ENCODE results near the gene NACC2.
"Not testable (repeated sequence)": the region's sequence is repeated elsewhere in the genome, so short reads cannot be mapped to it uniquely, and the experiment has no call there.

NACC2 gene

DNA sequence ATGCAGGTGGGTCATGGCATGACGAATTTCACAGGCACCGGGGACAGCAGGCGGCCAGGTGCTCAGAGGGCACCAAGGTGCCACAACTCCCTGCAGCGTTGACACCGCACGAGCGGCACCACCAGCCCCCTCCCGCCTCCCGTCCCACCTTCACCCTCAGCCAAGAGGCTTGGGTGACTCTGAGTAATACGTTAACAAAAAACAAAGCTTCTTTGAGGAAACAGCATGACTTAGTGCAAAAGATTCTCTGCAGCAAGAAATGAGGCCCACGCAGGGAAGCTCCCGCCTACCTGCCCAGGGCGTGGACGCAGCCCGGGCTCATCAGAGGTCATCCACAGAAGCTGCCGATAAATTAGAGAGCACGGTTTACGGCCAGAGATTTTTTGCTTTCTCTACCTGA, 19.5 kb upstream of the NACC2 start:
- no peak overlapping the region for H3K27ac ChIP-seq
- no peak overlapping the region for H3K4me3 ChIP-seq

DNA sequence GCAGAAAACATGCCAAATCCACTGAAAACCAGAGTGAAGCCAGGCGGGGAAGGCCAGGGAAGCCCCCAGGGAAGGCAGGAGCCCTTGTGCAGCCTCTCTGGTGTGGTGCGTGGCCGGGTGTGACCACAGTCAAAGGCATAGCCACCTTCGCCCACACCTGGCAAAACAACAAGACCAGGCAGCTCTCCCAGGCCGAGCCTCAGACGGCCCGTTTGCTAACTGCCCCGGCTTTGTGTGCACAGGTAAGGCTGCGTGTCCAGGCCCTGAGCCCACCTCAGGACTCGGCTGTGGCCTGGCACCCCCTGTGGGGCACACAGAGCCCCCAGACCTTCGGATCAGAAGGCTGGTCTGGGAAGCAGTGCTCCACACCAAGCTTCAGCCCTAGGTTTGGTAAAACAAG, 17.5 kb upstream of the NACC2 start:
- H3K27ac ChIP-seq: peak overlapping the region in 7 of 21 experiments; percentile 21 to 89 (median 49)
- no peak overlapping the region for H3K4me3 ChIP-seq

- H3K27ac ChIP-seq: peak overlapping the region in 5 of 21 experiments; percentile 21 to 89 (median 32)
- no peak overlapping the region for H3K4me3 ChIP-seq
Observed at GRCh38 chr9:136111910-136112309, 16.8 kb upstream of the NACC2 start.

- peak overlapping the region in 7 of 21 experiments; percentile 13 to 97 (median 89) for H3K27ac ChIP-seq
Observed at GRCh38 chr9:136111190-136111589, 16.1 kb upstream of the NACC2 start.

GRCh38 chr9:136110082-136111061, 15.3 kb upstream of the NACC2 start:
- Histone ChIP-seq H3K27ac (peak overlapping the region in 20 of 21 experiments; percentile 13 to 97 (median 87)), H3K4me3 (peak overlapping the region; percentile 20 to 42 (median 30))

More at GRCh38 chr9:136111190-136111589, 16.1 kb upstream of the NACC2 start:
- no peak overlapping the region for H3K4me3 ChIP-seq

- Histone ChIP-seq H3K27ac (peak overlapping the region in 20 of 21 experiments; percentile 79 to 97 (median 90)), H3K4me3 (peak overlapping the region; percentile 20 to 42 (median 30))
Observed at GRCh38 chr9:136109351-136110081, 14.4 kb upstream of the NACC2 start.

DNA sequence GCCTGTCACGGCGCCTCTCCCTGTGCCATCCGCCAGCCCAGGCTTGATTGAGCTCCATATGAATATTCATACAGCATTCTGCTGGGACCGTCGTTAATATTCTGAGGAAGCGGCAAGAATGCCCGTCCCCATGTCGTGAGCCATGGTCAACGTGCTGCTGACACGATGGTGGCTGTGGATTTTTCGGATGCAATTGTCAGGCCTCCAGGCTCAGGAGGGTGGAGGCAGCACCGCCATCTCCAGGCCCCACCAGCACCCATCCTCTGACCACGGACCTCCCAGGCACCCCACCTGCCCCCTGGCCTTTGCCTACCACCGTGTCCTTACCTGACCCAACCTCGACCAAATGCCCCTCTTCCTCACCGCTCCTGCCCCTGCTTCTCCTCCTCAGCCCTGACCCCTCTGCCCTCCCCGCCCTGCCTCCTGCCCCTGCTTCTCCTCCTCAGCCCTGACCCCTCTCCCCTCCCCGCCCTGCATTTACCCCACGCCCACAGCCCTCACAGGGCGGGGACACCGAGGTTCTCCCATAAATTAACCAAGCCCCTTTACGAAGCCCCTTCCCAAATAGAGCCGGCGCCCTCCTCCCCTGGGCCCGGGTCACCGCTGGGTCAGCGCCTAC, 13.7 kb upstream of the NACC2 start:
- H3K4me3 ChIP-seq: peak overlapping the region; percentile 14 to 42 (median 27)
- peak overlapping the region in 20 of 21 experiments; percentile 79 to 97 (median 90) for H3K27ac ChIP-seq

GRCh38 chr9:136107953-136108647, 13.0 kb upstream of the NACC2 start:
- Histone ChIP-seq H3K4me3 (no peak overlapping the region), H3K27ac (peak overlapping the region in 19 of 21 experiments; percentile 31 to 97 (median 88))

DNA sequence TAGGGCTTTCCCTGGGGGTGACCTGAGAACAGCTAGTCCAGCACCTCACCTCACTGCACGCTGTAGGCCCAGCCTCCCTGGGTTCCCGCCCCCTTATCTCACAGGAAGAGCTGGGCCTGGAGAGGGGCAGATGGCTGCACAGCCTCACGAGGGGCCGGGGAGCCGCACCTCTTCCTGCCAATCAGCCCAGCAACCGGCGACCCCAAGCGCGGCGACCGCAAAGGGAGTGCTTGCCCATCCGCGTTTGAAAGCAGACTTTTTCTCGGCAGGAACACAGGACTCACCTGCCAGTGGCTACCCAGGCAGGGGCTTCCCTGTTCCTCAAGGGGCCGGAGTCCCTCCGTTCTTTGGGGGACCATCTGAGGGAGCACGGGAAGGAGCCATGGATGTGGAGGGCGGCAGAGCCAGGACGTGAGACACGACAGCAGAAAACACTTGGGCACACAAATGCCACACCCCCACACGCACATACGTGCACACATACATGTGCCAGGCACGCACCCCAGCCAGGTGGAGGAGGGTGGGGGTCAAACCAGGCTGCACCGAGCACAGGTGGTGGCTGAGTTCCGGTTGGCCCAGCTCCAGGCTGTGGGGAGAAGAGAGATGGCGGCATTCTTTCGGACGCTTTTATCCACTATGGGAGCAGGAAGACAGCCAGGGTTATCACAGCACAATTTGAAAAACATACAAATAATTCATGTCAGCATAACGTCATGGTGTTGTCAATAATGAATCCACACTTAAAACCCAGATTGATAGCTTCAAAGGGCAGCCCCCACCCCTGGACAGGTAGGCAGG, 12.3 kb upstream of the NACC2 start:
- peak overlapping the region in 20 of 21 experiments; percentile 6 to 97 (median 84) for H3K27ac ChIP-seq
- H3K4me3 ChIP-seq: no peak overlapping the region

DNA sequence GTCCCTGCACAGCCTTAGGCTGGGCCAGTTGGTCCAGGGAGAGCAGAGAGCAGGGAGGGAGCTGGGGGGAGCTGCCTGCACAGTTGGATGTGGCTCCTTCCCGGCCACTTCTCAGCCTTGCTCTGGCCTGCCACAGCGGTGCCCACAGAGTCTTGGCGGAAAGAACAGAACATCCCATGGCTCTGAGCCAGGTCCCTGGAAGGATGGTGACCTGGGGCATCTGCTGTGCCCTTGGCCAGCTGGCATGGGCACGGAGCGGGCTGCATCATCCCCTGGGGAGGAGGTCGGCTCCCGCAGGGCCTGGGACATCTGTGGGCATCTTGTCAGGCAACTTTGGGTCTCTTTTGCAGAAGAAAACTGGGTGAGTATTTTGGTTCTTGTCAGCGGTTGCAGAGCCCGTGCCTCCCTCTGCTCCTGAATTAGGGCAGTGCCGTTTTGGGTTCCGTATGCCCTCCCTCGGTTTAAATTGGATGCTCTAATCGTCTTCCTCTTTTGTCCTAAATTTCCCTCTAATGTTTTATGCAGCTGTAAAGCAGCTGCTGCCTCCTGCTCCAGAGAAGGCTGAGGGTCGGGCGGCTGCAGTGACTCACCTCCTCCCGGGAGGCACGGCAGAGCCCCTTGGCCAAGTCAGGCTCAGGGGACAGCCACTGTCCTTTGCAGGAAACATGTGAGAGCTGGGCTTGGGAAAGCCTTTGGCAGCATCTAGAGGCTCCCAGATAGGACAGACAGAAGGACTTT, 10.5 kb upstream of the NACC2 start:
- no peak overlapping the region for H3K4me3 ChIP-seq
- peak overlapping the region in 11 of 21 experiments; percentile 28 to 97 (median 67) for H3K27ac ChIP-seq

DNA sequence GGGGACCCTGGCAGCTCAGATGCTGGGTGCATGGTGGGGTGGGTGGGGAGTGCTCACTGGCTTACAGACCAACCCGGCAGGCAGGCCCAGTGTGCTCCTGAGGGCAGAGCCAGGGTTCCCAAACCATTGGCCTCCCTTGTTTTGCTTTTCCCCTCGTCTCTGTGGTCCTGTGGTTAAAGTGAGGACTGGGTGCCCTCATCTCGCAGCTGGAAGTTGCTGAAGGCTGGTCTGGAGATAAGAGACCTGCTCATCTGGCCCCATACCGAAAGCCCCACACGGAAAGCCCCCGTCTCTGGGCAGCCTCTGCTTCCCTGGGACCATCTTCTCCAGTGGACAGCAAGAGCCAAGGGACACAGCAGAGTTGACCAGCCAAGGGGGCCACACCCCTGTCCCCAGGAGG, 9.8 kb upstream of the NACC2 start:
- Histone ChIP-seq H3K27ac (peak overlapping the region in 5 of 21 experiments; percentile 31 to 97 (median 49)), H3K4me3 (no peak overlapping the region)

DNA sequence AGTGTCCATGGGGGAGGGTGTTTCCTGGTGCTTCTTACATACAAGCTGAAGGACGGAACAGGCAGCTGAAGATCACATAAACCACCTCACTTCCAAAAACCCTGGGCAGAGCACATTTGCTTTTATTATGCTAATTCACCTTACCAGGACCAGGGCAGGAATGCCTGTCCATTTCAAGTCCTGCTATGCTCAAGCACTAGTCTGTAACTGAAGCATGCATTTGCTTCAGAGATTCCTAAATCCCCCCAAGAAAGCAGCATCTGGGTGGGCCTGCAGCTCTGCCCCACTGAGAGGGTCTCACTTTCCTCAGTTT, 9.4 kb upstream of the NACC2 start:
- Histone ChIP-seq H3K27ac (peak overlapping the region in 2 of 21 experiments; percentile 10 to 45), H3K4me3 (no peak overlapping the region)

- H3K4me3 ChIP-seq: no peak overlapping the region
- peak overlapping the region in 1 of 21 experiments; percentile 10 for H3K27ac ChIP-seq
Observed at GRCh38 chr9:136103651-136104487, 8.8 kb upstream of the NACC2 start.

DNA sequence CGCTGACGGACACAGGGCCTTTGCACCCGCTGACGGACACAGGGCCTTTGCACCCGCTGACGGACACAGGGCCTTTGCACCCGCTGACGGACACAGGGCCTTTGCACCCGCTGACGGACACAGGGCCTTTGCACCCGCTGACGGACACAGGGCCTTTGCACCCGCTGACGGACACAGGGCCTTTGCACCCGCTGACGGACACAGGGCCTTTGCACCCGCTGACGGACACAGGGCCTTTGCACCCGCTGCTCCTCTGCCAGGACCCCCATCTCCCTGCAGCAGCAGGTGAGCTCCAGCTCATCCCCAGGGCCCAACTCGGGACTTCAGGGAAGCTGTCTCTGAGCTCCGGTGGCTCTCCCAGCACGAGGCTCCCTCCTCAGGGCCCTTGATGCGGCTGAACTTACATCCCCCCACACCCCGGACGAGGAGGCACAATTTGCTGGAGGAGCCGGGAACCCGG, 6.6 kb upstream of the NACC2 start:
- H3K4me3 ChIP-seq, H3K27ac ChIP-seq: not testable (repeated sequence)

DNA sequence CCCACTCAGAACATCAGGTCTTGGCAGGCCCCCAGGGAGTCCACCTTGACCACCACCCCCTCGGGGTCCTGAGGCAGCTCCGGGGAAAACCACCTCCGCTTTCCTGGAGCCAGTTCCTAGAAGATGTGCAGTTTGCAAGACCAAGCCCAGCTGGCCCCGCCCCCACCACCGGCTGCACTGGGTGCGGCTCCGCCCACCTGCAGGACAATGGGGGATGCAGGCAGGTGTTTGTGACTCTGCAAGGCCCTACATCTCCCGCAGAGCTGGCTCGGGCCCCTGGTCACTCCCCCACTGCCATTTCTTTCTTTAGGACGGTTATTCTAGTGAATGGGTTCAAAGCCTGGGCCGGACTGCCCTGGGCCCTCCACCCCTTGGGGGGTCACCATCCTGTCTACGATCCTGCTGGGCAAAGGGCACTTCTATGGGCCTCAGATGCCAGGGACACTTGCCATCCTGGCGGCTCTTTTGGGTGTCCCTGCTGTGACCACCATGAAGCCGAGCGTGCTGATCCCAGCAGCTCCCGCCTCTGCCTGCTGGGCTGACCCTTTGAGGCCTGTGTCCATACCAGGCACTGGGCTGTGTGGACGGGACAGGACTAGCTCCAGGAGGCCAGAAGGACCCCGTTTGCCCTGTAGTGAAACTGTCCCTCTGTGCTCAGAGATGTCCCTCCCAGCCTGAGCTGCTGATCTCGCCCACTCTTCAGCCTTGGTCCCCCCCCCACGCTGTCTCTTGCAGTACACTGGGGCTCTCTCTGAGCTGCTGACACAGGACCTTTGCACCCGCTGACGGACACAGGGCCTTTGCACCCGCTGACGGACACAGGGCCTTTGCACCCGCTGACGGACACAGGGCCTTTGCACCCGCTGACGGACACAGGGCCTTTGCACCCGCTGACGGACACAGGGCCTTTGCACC, 5.9 kb upstream of the NACC2 start:
- H3K4me3 ChIP-seq: no peak overlapping the region

GRCh38 chr9:136099542-136099941, 4.5 kb upstream of the NACC2 start:
- Histone ChIP-seq H3K4me3 (no peak overlapping the region), H3K27ac (no peak overlapping the region)

More for the DNA sequence above, 5.9 kb upstream of the NACC2 start:
- H3K27ac ChIP-seq: no peak overlapping the region

Measured in skin epidermis (tissue), 12 donors.